Astrocyte of the spinal cord (primary cell): ENCODE data around the gene MTX1.
A peak's percentile ranks its signal among the peaks of the same experiment; 100 is the strongest.
"Not testable (repeated sequence)": the region's sequence is repeated elsewhere in the genome, so short reads cannot be mapped to it uniquely, and the experiment has no call there.

ENCODE experiments used
- DNase-seq: peaks from one replicate; pipeline ENCODE4 v3.0.0; 2011; ENCODE audit warnings: low read depth, low spot score
- H3K4me3 ChIP-seq: 2 replicates; pipeline ENCODE4 v1.5.1; 2011; ENCODE audit warnings: low read depth, mild to moderate bottlenecking, low read length, moderate library complexity
- CTCF ChIP-seq: IDR thresholded peaks from 2 replicates; pipeline ENCODE4 v1.5.1; 2012; ENCODE audit warnings: low read depth, mild to moderate bottlenecking, low read length, inconsistent platforms
- in situ Hi-C: cut with HindIII; loops from 2 replicates; pipeline ENCODE4 v1.10.0; 2017; ENCODE audit warnings: low sequenced_read_pairs

MTX1 gene

GRCh38 chr1:155208541-155209311 lies at the start of gene MTX1:
MTX1 (plus strand) TSS chr1:155208695; CDS start chr1:155208805, 110 bp downstream.
- no peak for TF ChIP-seq CTCF
- peak; percentile 89 for DNase-seq
- in situ Hi-C loops = no loop called here
- peak within 1 kb of the TSS; percentile 90 for H3K4me3 ChIP-seq

- in situ Hi-C loops = no loop called here
- no peak for DNase-seq
- H3K4me3 ChIP-seq = no peak overlapping the region
- no peak for TF ChIP-seq CTCF
Observed at GRCh38 chr1:155158991-155159390, 49.5 kb upstream of the MTX1 start.

- no peak for DNase-seq
- TF ChIP-seq CTCF = no peak
- in situ Hi-C loops = no loop called here
- no peak overlapping the region for H3K4me3 ChIP-seq
Observed at GRCh38 chr1:155160128-155160527, 48.4 kb upstream of the MTX1 start.

GRCh38 chr1:155162631-155163030 lies 45.9 kb upstream of the MTX1 start:
- in situ Hi-C loops, H3K4me3 ChIP-seq, DNase-seq: not testable (repeated sequence)

- H3K4me3 ChIP-seq, in situ Hi-C loops, DNase-seq: not testable (repeated sequence)
Observed at GRCh38 chr1:155163785-155164184, 44.7 kb upstream of the MTX1 start.

GRCh38 chr1:155164625-155165024 lies 43.9 kb upstream of the MTX1 start:
- H3K4me3 ChIP-seq, DNase-seq, in situ Hi-C loops: not testable (repeated sequence)

GRCh38 chr1:155166051-155166470 lies 42.4 kb upstream of the MTX1 start:
- DNase-seq = no peak
- TF ChIP-seq CTCF = no peak
- in situ Hi-C loops = no loop called here
- no peak overlapping the region for H3K4me3 ChIP-seq

- no peak overlapping the region for H3K4me3 ChIP-seq
- in situ Hi-C loops = no loop called here
- no peak for DNase-seq
- no peak for TF ChIP-seq CTCF
Observed at GRCh38 chr1:155166471-155167165, 41.9 kb upstream of the MTX1 start.
